Stimulated activated CD4-positive, alpha-beta T cell treated with anti-CD3 and anti-CD28 coated beads, Interleukin-1b, Interleukin-23, amount 100 ng/mL, for 24 hours (primary cell): ENCODE data around the gene SS18L1.
"Not testable (repeated sequence)": the region's sequence is repeated elsewhere in the genome, so short reads cannot be mapped to it uniquely, and the experiment has no call there.

ENCODE experiments used
- DNase-seq, 4 experiments: peaks; one replicate each; pipeline ENCODE4 v3.0.0-alpha.2; 2020; ENCODE audit warnings: low read depth in 4 of 4, low spot score in 1 of 4

Gene SS18L1

GRCh38 chr20:62136283-62137091 is 7.1 kb upstream of the SS18L1 start:
- DNase-seq = peak in 1 of 4 experiments; percentile 42

- no peak for DNase-seq
Measured at GRCh38 chr20:62137092-62137384, 6.5 kb upstream of the SS18L1 start.

GRCh38 chr20:62137478-62138203 is 5.9 kb upstream of the SS18L1 start:
- DNase-seq = no peak

- no peak for DNase-seq
Measured at GRCh38 chr20:62138204-62138543, 5.4 kb upstream of the SS18L1 start.

GRCh38 chr20:62138912-62139311 is 4.7 kb upstream of the SS18L1 start:
- DNase-seq = no peak

GRCh38 chr20:62139636-62140035 is 3.9 kb upstream of the SS18L1 start:
- no peak for DNase-seq

GRCh38 chr20:62141043-62141396 is 2.5 kb upstream of the SS18L1 start:
- DNase-seq = no peak

GRCh38 chr20:62141397-62142251 is 1.9 kb upstream of the SS18L1 start:
- DNase-seq = no peak

- DNase-seq = no peak
Measured at GRCh38 chr20:62142252-62143080, 1.1 kb upstream of the SS18L1 start.

GRCh38 chr20:62143957-62144825 is 622 bp downstream of the SS18L1 start:
- DNase-seq = peak in 3 of 4 experiments; percentile 47 to 61 (median 58)

- DNase-seq = no peak
Measured at GRCh38 chr20:62145688-62146018, 2.1 kb downstream of the SS18L1 start.

- no peak for DNase-seq
Measured at GRCh38 chr20:62146019-62146755, 2.6 kb downstream of the SS18L1 start.

- DNase-seq = no peak
Measured at GRCh38 chr20:62147125-62147524, 3.6 kb downstream of the SS18L1 start.

- no peak for DNase-seq
Measured at GRCh38 chr20:62147528-62147927, 4.0 kb downstream of the SS18L1 start.

GRCh38 chr20:62148383-62148782 is 4.8 kb downstream of the SS18L1 start:
- DNase-seq = not testable (repeated sequence)

- DNase-seq = no peak
Measured at GRCh38 chr20:62148908-62149314, 5.3 kb downstream of the SS18L1 start.

- no peak for DNase-seq
Measured at GRCh38 chr20:62149532-62150309, 6.2 kb downstream of the SS18L1 start.

- DNase-seq = no peak
Measured at GRCh38 chr20:62150310-62150575, 6.7 kb downstream of the SS18L1 start.

- DNase-seq = no peak
Measured at GRCh38 chr20:62151225-62151624, 7.7 kb downstream of the SS18L1 start.
